AG09309 (cell line): ENCODE measurements around the gene ZNF639.

Experiments used
- DNase-seq: peaks from one replicate; pipeline ENCODE4 v3.0.0-alpha.2; 2010; ENCODE audit warnings: low read depth
- H3K4me3 ChIP-seq: 2 replicates; pipeline ENCODE4 v1.5.1; 2011; ENCODE audit warnings: mild to moderate bottlenecking, low read depth, low read length, moderate library complexity; ENCODE audit not compliant: control insufficient read depth
- TF ChIP-seq, protein P1 (sequence below): IDR thresholded peaks from 2 replicates; pipeline ENCODE4 v1.5.1; 2011; ENCODE audit warnings: mild to moderate bottlenecking, low read depth, low read length, inconsistent platforms; ENCODE audit not compliant: insufficient read depth, control insufficient read depth; ENCODE audit errors: missing control alignments

Gene ZNF639

DNA sequence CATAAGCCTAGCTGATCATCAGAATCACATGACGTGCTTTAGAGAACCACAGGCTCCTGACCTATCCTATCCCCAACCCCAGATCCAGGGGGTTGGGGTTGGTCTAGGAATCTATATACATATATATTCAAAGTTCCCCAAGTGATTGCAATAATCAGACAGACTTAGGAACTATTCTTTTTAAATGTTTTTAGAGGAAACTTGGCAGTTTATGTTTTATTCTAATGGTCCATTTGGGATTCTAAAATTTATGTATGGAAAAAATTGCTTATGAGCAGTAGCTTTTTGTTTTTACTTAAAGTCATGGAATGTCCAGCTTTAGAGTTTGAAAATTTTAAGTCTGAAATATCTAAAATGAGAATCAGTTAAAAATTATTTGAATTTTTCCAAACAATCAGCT is 46.8 kb downstream of the ZNF639 start:
- no peak overlapping the region for H3K4me3 ChIP-seq
- TF ChIP-seq, protein P1, sequence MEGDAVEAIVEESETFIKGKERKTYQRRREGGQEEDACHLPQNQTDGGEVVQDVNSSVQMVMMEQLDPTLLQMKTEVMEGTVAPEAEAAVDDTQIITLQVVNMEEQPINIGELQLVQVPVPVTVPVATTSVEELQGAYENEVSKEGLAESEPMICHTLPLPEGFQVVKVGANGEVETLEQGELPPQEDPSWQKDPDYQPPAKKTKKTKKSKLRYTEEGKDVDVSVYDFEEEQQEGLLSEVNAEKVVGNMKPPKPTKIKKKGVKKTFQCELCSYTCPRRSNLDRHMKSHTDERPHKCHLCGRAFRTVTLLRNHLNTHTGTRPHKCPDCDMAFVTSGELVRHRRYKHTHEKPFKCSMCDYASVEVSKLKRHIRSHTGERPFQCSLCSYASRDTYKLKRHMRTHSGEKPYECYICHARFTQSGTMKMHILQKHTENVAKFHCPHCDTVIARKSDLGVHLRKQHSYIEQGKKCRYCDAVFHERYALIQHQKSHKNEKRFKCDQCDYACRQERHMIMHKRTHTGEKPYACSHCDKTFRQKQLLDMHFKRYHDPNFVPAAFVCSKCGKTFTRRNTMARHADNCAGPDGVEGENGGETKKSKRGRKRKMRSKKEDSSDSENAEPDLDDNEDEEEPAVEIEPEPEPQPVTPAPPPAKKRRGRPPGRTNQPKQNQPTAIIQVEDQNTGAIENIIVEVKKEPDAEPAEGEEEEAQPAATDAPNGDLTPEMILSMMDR, result no peak
- DNase-seq, result no peak

DNA sequence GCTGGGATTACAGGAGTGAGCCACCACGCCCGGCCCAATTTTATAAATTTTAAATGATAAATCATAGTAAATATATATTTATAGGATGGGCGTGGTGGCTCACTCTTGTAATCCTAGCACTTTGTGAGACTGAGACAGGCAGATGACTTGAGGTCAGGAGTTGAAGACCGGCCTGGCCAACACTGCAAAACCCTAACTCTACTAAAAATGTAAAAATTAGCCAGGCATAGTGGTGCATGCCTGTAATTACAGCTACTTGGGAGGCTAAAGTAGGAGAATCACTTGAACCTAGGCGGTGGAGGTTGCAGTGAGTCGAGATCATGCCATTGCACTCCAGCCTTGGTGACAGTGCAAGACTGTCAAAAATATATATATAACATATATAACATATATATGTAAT is 51.1 kb downstream of the ZNF639 start:
- DNase-seq, result no peak
- TF ChIP-seq, protein P1, result no peak
- H3K4me3 ChIP-seq, result no peak overlapping the region

DNA sequence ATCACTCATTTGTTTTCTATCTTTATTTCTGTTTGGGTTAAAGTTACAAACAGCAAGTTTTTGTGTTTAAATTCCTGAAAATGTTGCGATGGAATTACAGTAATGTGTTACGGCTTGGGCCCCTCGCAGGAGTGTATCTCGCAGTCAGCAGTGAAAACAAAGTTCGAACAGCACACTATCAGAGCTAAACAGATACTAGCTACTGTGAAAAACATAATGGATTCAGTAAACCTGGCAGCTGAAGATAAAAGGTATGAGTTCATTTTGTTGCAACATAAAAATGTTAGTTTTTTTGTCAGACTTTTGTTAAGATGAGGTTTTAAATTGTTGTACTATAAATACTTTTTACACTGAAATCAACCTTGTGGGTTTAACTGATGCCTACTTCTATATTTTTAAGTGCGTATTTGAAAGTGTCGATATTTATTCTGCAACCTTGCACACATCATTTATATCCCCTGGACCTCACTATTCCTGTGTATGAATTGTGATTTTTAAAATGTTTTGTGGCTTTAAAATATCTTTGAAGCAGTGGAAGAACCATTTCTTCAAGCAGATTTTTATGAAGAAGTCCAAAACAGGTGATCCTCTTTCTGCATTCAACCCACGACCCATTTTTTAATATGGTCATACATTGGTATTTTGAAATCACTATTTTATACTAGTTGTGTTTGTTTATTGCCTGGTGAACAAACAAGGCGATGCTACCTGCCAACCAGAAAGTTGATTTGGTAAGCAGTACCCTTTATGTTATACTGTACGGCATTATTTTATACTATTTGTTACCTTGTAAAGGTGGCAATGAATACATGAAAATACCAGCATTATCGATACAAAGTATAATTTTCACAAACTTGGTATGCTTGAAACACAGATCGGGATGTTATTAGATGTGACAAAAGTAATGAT is 52.5 kb downstream of the ZNF639 start:
- no peak overlapping the region for H3K4me3 ChIP-seq
- TF ChIP-seq, protein P1, result no peak
- no peak for DNase-seq

DNA sequence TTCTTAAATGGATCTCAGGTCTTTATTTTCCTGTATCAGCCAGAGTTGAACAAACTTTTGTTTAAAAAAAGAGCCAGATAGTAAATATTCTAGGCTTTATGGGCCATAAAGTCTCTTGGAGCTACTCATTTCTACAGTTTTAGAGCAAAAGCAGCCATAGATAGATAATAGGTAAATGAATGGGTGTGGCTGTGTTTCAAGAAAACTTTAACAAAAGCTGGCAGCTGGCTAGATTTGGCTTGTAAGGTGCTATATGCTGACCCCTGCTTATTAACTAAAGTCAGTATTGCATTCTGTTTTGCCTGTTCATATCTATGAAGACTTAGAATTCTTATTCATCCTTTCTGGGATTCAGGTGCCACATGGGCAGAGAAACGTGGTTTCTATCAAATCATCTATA is 53.6 kb downstream of the ZNF639 start:
- DNase-seq, result no peak
- no peak overlapping the region for H3K4me3 ChIP-seq
- TF ChIP-seq, protein P1, result no peak
